GM12801 (cell line): Measurements from ENCODE around the gene ZNF341.

ENCODE experiments used
- CTCF ChIP-seq: IDR thresholded peaks from one replicate; pipeline ENCODE4 v1.5.1; 2011; ENCODE audit warnings: control low read depth; ENCODE audit not compliant: insufficient read length; ENCODE audit errors: extremely low read depth

Gene ZNF341

GRCh38 chr20:33821270-33821836 lies 89.6 kb downstream of the ZNF341 start:
- TF ChIP-seq CTCF, result no peak

DNA sequence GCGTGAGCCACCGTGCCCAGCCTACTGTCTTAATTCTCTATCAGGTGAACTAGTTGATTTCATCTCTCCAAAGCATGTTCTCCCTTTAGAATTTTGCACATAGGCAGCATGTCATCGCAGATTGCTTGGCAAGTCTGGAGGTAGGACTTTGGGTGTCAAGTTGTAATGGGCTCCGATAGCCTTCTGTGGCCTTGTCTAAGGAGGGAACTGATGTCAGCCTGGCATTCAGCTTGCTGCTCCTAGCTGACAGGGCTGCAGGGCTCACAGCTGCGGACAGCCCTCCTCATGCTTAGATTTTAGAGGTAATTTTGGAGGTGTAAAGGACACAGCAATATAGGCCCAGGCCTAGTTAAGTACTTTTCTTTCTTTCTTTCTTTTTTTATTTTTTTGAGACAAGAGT lies 90.6 kb downstream of the ZNF341 start:
- no peak for TF ChIP-seq CTCF

- TF ChIP-seq CTCF, result no peak
Measured at GRCh38 chr20:33822991-33823390, 91.2 kb downstream of the ZNF341 start.

DNA sequence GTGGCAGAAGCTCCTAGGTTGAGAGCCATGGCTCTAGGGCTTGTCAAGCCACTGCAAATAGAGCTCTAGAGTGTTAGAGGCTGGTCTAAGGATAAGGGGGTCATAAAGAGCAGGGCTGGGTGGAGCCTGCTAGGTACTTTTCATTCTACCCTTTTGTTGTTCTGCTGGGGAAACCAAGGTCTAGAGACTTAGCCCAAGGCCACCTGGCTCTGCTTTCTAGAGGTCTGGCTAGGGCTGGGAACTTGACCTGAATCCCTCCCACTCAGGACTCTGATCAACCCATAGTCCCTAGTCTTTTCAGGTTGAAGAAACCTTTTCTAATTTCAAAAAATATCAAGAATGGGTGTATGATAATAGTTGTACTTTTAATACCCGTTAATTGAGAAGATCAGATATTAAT lies 93.1 kb downstream of the ZNF341 start:
- TF ChIP-seq CTCF, result no peak

DNA sequence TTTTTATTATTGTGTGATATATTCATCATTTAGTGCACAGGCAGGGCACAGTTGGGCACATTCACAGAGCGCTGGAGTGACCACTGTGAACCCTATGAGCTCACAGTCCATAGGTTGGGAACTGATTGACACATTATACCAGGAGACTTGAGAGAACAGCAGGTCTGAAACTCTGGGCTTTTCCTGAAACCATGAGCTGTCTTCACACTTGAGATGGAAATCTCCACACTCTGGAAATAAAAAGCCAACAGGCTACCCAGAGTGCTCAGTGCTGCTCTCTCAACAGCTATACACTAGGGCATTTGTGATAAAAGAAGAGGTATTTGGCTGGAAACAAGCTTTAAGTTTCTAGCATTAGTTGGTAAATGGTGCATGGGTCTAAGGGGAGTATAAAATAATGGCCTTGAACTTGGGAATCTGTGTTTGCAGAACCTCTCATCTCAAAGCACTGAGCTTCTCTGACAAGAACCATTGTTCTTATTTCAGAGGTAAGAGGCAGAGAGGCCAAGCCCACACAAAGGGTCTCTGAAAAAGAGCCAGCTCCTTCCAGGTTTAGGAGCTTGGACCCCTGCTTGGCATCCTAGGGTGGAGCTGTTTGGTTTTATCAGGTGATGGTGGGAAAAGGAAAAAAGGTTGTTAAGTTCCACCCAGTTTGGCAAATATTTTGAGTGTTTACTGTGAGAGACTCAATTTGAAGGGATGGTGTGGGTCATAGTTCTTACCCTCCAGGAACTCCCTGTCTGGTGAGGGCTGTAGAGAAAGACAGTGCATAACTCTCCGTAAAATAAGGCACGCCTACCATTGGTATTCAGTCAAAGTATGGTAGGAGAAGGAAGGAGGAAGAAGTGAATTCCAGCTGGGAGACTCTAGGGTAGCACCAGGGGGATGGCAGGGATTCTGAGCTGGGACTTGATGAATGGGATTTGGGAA lies 93.8 kb downstream of the ZNF341 start:
- no peak for TF ChIP-seq CTCF

DNA sequence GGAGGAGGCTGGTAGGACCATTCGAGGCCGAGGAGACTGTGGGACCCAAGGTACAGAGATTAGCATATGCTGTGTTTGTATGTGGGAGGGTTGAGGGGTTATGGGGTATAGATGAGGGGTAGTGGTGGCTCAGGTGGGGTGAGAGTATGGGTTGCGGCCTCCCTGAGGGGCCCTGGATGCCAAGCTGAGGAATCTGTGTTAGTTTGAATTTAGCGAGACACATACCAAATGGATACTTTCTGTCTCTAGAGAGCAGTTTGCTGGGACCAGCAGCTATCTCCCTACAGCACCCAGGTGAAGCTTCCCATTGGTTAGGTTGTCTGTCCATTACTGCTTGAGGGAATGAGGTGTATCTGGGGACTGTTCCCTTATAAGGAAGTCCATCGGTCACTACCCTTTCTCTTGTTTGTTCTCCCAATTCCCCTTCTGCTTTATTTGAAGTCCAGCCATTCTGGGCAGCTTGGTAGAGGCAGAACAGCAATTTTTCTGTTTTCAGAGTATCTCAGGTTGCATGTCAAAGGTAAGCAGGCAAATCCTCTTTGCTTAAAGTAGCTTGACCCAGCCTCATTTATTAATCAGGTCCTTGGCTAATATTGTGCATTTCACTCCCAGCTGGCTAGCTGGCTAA lies 94.6 kb downstream of the ZNF341 start:
- TF ChIP-seq CTCF, result no peak

DNA sequence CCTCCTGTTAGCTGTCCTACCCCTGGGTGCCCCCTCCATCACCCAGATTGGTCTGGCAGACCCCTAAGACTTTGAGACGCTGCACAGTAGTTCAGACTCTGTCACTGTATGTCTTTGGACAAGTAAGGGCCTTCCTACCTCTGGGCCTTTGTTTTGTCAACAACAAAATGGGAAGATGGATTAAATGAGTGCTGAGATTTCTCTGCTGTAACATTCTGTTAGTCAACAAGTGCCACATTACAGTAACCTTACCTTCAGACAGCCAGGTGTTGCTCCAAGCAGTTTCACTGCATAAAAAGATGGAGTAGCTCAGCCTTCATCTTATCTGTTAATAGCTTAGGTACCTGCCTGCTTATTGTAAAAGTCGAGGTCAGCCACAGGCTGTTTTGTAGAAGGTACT lies 95.3 kb downstream of the ZNF341 start:
- TF ChIP-seq CTCF, result no peak
